Stomach (tissue), 4 donors: Measurements from ENCODE around the gene C4orf46.

Experiments
- EP300 ChIP-seq: sonication (generic); formaldehyde crosslinking; IDR thresholded peaks from one replicate; pipeline ENCODE4 v1.6.1; 2017; ENCODE audit warnings: antibody characterized with exemption
- POLR2A ChIP-seq, 4 donors: fragments of 450-650 bp; IDR thresholded peaks; one replicate each; pipeline ENCODE4 v1.6.1; 2016; ENCODE audit warnings: antibody characterized with exemption in 4 of 4, control low read depth in 2 of 4, mild to moderate bottlenecking in 1 of 4, moderate library complexity in 1 of 4
- TF ChIP-seq, protein P1 (sequence below), 7 experiments: fragments of 450-650 bp in 4 of 7; fragments of 200-600 bp in 3 of 7; sonication (generic) in 3 of 7; IDR thresholded peaks; one replicate each; pipeline ENCODE4 v1.5.1; 2016 to 2019; ENCODE audit warnings: antibody characterized with exemption in 7 of 7, control low read depth in 2 of 7, mild to moderate bottlenecking in 1 of 7

DNA sequence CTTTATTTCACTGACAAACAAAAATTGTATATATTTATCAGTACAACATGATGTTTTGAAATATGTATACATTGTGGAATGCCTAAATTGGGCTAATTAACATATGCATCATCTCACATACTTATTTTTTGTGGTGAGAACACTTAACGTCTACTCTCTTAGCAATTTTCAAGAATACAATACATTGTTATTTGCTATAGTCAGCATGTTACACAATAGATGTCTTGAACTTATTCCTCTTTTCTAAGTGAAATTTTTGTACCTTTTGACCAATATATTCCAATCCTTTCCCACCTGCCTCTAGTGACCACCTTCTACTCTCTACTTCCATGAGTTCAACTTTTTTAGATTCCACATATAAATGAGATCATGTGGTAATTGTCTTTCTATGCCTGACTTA, 35.1 kb downstream of the C4orf46 start:
- TF ChIP-seq, protein P1, sequence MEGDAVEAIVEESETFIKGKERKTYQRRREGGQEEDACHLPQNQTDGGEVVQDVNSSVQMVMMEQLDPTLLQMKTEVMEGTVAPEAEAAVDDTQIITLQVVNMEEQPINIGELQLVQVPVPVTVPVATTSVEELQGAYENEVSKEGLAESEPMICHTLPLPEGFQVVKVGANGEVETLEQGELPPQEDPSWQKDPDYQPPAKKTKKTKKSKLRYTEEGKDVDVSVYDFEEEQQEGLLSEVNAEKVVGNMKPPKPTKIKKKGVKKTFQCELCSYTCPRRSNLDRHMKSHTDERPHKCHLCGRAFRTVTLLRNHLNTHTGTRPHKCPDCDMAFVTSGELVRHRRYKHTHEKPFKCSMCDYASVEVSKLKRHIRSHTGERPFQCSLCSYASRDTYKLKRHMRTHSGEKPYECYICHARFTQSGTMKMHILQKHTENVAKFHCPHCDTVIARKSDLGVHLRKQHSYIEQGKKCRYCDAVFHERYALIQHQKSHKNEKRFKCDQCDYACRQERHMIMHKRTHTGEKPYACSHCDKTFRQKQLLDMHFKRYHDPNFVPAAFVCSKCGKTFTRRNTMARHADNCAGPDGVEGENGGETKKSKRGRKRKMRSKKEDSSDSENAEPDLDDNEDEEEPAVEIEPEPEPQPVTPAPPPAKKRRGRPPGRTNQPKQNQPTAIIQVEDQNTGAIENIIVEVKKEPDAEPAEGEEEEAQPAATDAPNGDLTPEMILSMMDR (IDR thresholded peaks at IDR 0.05): no peak
- TF ChIP-seq POLR2A (IDR thresholded peaks at IDR 0.05) (no peak), EP300 (no peak)
